ENCODE results near the gene MREG. TPM values are rescaled to one million over a fixed set of nuclear protein-coding genes. Genes with fewer than 3 reads are reported as not detected.

MREG gene
- polyA plus RNA-seq, 3 donors, result 0.14 to 0.47 TPM; not detected in 1

DNA sequence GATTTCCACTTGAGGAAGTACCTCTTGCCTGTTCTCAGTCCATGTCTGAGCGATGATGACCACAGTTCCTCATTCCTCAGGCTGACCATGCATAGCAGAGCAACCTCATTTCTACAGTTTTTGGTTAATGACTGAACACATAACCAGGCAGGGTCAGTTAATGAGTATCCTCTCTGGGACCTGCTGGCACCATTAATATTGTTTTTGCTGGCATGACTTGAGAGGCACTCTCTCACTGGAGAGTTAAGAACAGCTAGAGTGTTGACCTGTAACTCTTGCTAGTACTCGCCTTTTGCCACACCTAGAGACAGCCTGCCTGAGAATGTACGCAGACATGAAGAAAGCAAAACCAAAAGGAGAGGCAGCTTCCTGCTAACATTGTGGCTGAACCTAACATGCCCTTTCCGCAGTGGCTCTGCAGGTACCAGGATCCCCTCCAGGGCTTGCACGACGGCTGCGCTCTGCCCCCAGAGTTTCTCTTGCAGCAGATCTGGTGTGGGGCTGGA, 44.4 kb upstream of the MREG start:
- H3K4me2 ChIP-seq (replicated peaks; ENCODE audit: extremely low read depth, low read length, poor library complexity, severe bottlenecking), result peak overlapping the region; percentile 71
- peaks cover 11 to 17% of the 10 kb centered on the region in 2 donors for H3K4me1 ChIP-seq (ENCODE audit: control insufficient read depth in 1 of 2, insufficient read depth in 2 of 2, low read length in 2 of 2)
- WGBS (ENCODE audit: insufficient coverage), result 27% methylated on average over 4 of the region's 7 CpGs
- H3K27me3 ChIP-seq (ENCODE audit: control insufficient read depth in 2 of 2, insufficient read depth in 2 of 2, low read length in 2 of 2), result no peaks in the 10 kb centered on the region
- H3K9me3 Mint-ChIP-seq, result peaks cover 0 to 4% (median 0%) of the 10 kb centered on the region in 7 donors
- H3K27ac Mint-ChIP-seq, result peak overlapping the region; percentile 58 to 93 (median 85)
- no peak for TF ChIP-seq CTCF (IDR thresholded peaks at IDR 0.05)
- peak; percentile 54 to 60 (median 60) for DNase-seq
- peak overlapping the region; percentile 33 for H3K9ac ChIP-seq (ENCODE audit: insufficient read depth, low read length, poor library complexity, severe bottlenecking)
- no peaks in the 10 kb centered on the region for H3K9me3 ChIP-seq (replicated peaks in 1 of 2; ENCODE audit: control insufficient read depth in 1 of 2, insufficient read depth in 1 of 2, low read length in 2 of 2)
- H3K27ac ChIP-seq (ENCODE audit: low read depth in 1 of 2, low read length in 2 of 2), result peak overlapping the region; percentile 58 to 78
- H3K4me1 Mint-ChIP-seq, result peaks cover 16% of the 10 kb centered on the region
- intact Hi-C loops (cut with micrococcal nuclease), result no loop called here
- peak overlapping the region; percentile 37 to 75 (median 74) for H3K4me3 ChIP-seq (replicated peaks in 1 of 3; ENCODE audit: low read depth in 2 of 3, low read length in 3 of 3)
- peak overlapping the region; percentile 75 for H2AFZ ChIP-seq (ENCODE audit: insufficient read depth, low read depth, low read length, poor library complexity, severe bottlenecking)
- H3K27me3 Mint-ChIP-seq (ENCODE audit: low read depth in 3 of 3), result peaks cover 0 to 2% (median 0%) of the 10 kb centered on the region in 3 donors
- peak overlapping the region; percentile 75 to 86 for H3K4me3 Mint-ChIP-seq
- H3K36me3 ChIP-seq (replicated peaks in 1 of 2; ENCODE audit: control insufficient read depth in 1 of 2, insufficient read depth in 2 of 2, low read length in 2 of 2), result peaks cover 0 to 26% of the 10 kb centered on the region in 2 donors
- no peaks in the 10 kb centered on the region for H4K20me1 ChIP-seq (ENCODE audit: insufficient read depth, low read length)
- peaks cover 37 to 39% of the 10 kb centered on the region in 2 donors for H3K36me3 Mint-ChIP-seq
- H3K79me2 ChIP-seq (ENCODE audit: insufficient read depth, low read length), result no peaks in the 10 kb centered on the region

- Mint-ChIP-seq H3K36me3 (peaks cover 28 to 34% of the 10 kb centered on the region in 2 donors), H3K4me1 (peaks cover 16% of the 10 kb centered on the region), H3K27me3 (ENCODE audit: low read depth in 3 of 3) (peaks cover 0 to 2% (median 0%) of the 10 kb centered on the region in 3 donors), H3K27ac (no peak overlapping the region), H3K9me3 (peaks cover 0 to 4% (median 0%) of the 10 kb centered on the region in 7 donors), H3K4me3 (no peak overlapping the region)
- Histone ChIP-seq H2AFZ (ENCODE audit: insufficient read depth, low read depth, low read length, poor library complexity, severe bottlenecking) (no peak overlapping the region), H3K79me2 (ENCODE audit: insufficient read depth, low read length) (no peaks in the 10 kb centered on the region), H3K9ac (ENCODE audit: insufficient read depth, low read length, poor library complexity, severe bottlenecking) (no peak overlapping the region), H3K36me3 (replicated peaks in 1 of 2; ENCODE audit: control insufficient read depth in 1 of 2, insufficient read depth in 2 of 2, low read length in 2 of 2) (peaks cover 0 to 16% of the 10 kb centered on the region in 2 donors), H4K20me1 (ENCODE audit: insufficient read depth, low read length) (no peaks in the 10 kb centered on the region), H3K4me2 (replicated peaks; ENCODE audit: extremely low read depth, low read length, poor library complexity, severe bottlenecking) (no peak overlapping the region), H3K27me3 (ENCODE audit: control insufficient read depth in 2 of 2, insufficient read depth in 2 of 2, low read length in 2 of 2) (no peaks in the 10 kb centered on the region), H3K27ac (ENCODE audit: low read depth in 1 of 2, low read length in 2 of 2) (peak overlapping the region in 1 of 2 donors; percentile 12), H3K4me3 (replicated peaks in 1 of 3; ENCODE audit: low read depth in 2 of 3, low read length in 3 of 3) (no peak overlapping the region), H3K9me3 (replicated peaks in 1 of 2; ENCODE audit: control insufficient read depth in 1 of 2, insufficient read depth in 1 of 2, low read length in 2 of 2) (no peaks in the 10 kb centered on the region), H3K4me1 (ENCODE audit: control insufficient read depth in 1 of 2, insufficient read depth in 2 of 2, low read length in 2 of 2) (peaks cover 11 to 17% of the 10 kb centered on the region in 2 donors)
- no CpG with 5 or more reads among the region's 3 CpGs for WGBS (ENCODE audit: insufficient coverage)
- no peak for TF ChIP-seq CTCF (IDR thresholded peaks at IDR 0.05)
- no peak for DNase-seq
- intact Hi-C loops (cut with micrococcal nuclease), result no loop called here
Measured at GRCh38 chr2:216056739-216057138, 43.4 kb upstream of the MREG start.
